ENCODE results near the gene CER1.

CER1 gene

DNA sequence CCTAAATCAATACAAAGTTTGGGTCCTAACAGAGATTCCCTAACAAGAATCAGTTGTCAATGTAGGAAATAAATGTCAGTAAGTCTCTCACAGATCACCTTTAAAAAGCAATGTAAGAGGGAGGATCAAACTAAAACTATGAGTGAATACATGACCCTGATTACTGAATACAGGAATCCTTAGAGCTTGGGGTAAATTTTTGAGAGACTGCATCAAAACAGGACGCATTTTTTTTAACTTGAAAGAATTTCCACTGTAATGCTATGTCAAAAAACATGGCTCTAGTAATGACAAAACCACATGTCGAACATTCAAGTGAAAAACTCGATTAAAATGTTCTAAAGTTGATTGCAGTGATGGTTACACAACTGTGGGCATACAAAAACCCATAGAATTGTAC lies 51.2 kb downstream of the CER1 start:
- H3K4me3 ChIP-seq (ENCODE audit: low read depth, low read length), result no peak overlapping the region
- TF ChIP-seq, protein P1, sequence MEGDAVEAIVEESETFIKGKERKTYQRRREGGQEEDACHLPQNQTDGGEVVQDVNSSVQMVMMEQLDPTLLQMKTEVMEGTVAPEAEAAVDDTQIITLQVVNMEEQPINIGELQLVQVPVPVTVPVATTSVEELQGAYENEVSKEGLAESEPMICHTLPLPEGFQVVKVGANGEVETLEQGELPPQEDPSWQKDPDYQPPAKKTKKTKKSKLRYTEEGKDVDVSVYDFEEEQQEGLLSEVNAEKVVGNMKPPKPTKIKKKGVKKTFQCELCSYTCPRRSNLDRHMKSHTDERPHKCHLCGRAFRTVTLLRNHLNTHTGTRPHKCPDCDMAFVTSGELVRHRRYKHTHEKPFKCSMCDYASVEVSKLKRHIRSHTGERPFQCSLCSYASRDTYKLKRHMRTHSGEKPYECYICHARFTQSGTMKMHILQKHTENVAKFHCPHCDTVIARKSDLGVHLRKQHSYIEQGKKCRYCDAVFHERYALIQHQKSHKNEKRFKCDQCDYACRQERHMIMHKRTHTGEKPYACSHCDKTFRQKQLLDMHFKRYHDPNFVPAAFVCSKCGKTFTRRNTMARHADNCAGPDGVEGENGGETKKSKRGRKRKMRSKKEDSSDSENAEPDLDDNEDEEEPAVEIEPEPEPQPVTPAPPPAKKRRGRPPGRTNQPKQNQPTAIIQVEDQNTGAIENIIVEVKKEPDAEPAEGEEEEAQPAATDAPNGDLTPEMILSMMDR (IDR thresholded peaks at IDR 0.05; ENCODE audit: insufficient read depth, low read depth, low read length, missing control alignments), result no peak
- no peak for DNase-seq (ENCODE audit: low read depth)

DNA sequence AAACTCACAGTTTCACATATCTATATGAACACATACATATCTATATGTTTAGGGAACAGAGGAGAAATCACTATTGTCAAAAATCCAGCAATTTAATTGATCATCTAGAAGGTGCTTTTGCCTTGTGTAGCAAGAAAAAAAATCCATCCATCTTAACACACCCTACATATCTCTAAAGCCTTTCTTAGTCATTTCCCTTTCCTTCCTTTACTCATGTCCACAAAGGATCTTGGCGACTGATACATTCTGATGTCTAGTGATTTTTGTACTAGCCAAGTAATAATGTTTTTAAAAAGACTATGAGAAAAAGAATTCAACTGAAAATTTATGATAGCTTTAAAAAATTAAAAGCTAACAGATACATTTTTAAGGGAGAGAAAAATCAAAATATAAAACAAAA lies 51.8 kb downstream of the CER1 start:
- no peak overlapping the region for H3K4me3 ChIP-seq (ENCODE audit: low read depth, low read length)
- TF ChIP-seq, protein P1 (IDR thresholded peaks at IDR 0.05; ENCODE audit: insufficient read depth, low read depth, low read length, missing control alignments), result no peak
- no peak for DNase-seq (ENCODE audit: low read depth)
